ENCODE results near the gene LCE1A.

The LCE1A gene

DNA sequence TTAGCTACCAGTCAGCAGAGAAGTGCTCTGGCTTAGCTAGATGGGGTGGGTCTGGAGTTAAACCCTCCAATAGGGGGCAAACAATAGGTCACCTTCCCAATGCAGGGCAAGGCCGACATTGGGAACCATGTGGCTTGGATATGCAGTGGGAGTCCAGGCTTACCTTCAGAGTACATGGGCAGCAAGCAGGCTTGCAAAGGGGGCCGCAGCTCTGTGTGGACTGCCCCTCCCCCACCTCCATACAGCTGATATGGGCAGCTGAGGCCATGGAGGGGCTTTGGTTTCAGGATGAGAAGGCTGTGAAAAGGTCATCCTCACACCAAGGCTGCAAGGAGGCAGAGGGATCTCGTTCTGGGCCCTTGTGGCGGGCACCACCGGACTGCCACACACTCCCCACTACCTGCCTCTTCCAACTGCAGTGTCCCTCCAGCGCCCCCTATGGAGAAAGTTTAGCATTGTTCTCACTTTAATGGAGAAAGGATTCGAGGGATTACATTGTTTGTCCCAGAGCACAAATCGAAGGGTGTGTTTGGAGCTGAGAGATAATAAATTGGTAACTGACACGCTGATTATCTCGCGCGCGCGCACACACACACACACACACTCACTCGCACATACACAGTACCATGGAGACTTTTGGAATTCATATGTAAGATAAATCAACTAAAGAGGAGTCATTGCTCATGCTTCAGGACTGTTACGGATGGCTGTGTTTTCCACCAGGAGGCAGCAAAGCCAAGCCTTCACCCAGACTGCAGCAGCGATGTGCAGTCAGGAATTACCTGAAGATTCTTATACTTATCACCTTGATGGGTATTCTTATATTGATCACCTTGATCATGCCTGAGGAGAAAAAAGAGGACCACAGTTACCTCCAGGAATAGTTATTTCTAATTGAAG, 43.8 kb downstream of the LCE1A start:
- DNase-seq (ENCODE audit: low spot score), result peak; percentile 21

DNA sequence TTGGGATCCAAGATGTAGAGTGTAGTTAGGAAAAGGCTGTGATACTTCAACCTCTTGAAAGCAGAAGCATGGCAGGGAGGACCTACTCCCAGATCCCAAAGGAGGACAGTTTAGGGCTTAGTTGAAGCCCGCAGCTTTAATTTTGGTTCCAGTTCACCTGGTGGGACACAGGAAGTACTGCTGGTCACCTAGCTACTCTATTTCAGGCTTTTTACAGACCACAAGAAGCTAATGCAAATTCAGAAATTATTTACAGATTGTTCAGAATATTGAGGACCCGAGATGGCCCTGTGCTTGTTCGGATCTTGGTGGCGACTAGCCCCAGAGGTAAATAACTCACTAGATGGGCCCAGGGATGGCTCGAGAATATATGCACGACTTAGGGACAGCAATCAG, 44.5 kb downstream of the LCE1A start:
- DNase-seq (ENCODE audit: low spot score), result no peak

DNA sequence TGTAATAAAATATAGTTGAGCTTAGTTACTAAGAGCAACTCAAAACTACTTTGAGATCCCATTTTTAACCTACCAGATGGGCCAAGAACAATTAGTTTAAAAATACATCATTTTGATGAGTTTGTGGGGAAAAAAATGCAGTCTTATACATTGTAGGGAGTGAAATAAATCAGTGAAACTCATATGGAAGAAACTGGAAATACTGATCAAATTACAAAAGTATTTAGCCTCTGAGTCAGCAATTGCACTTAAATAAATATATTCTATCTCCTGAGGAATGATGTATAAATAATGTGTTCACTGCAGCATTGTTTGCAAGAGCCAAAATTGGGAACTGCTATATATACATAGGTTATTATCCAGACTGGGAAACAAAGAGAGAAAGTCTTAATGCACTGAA, 46.2 kb downstream of the LCE1A start:
- DNase-seq (ENCODE audit: low spot score), result no peak

DNA sequence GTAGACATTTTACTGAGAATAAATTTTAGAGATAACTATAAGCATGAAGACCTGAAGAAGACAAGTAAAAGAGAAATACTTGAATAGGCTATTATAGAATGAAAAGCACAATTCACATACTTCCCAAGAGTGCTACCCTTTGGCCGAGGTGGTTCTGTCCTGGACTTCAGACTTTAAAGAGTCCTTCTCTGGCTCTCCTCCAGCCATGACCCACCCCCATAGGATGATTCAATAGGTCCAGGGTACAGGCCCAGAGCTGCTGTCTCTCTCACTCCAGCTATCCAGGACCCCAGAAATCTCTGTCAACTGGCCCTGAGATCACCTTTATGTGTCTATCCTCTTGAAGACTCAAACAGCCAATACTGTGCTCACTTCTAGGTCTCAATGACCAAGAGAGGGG, 49.6 kb downstream of the LCE1A start:
- DNase-seq (ENCODE audit: low spot score), result no peak
